Endothelial cell (in vitro differentiated cells): ENCODE data around the gene PAF1. TPM values are rescaled to one million over a fixed set of nuclear protein-coding genes. Genes with fewer than 3 reads are reported as not detected.
A peak's percentile ranks its signal among the peaks of the same experiment; 100 is the strongest.

Experiments
- DNase-seq: peaks from one replicate; pipeline ENCODE4 v3.0.0; 2021; ENCODE audit warnings: low spot score
- H3K27ac Mint-ChIP-seq: one replicate; pipeline ENCODE4 v1.8.0; 2021; ENCODE audit warnings: mixed read lengths, inconsistent platforms; ENCODE audit not compliant: unreplicated experiment
- H3K27me3 Mint-ChIP-seq: one replicate; pipeline ENCODE4 v1.8.0; 2021; ENCODE audit warnings: mild to moderate bottlenecking, moderate library complexity, mixed read lengths, inconsistent platforms; ENCODE audit not compliant: unreplicated experiment
- H3K36me3 Mint-ChIP-seq: one replicate; pipeline ENCODE4 v1.8.0; 2021; ENCODE audit warnings: mild to moderate bottlenecking, low read depth, mixed read lengths, inconsistent platforms; ENCODE audit not compliant: unreplicated experiment
- H3K4me1 Mint-ChIP-seq: one replicate; pipeline ENCODE4 v1.8.0; 2021; ENCODE audit warnings: mild to moderate bottlenecking, mixed read lengths, inconsistent platforms; ENCODE audit not compliant: unreplicated experiment
- H3K4me3 Mint-ChIP-seq: one replicate; pipeline ENCODE4 v1.8.0; 2021; ENCODE audit warnings: mild to moderate bottlenecking, mixed read lengths, inconsistent platforms; ENCODE audit not compliant: unreplicated experiment
- H3K9me3 Mint-ChIP-seq: one replicate; pipeline ENCODE4 v1.8.0; 2021; ENCODE audit warnings: mixed read lengths, inconsistent platforms; ENCODE audit not compliant: unreplicated experiment
- CTCF ChIP-seq: fragments of 200-600 bp; sonication (generic); IDR thresholded peaks from one replicate; pipeline ENCODE4 v1.5.0; 2021; ENCODE audit warnings: antibody characterized with exemption; ENCODE audit not compliant: unreplicated experiment
- total RNA-seq: library from RNA; stranded (reverse); fragmentation: NEBNext Ultra II Directional; extraction: Animal tissue kit (Norgen Biotek cat#: 25700); gene quantifications from one replicate; pipeline ENCODE4 v1.2.1, GENCODE V29; 2021; ENCODE audit not compliant: unreplicated experiment

Gene PAF1
- total RNA-seq, 1 donor from 2014 or later, result 31.7 TPM

- Mint-ChIP-seq H3K9me3 (no peaks in the 10 kb centered on the region), H3K36me3 (peaks cover 4% of the 10 kb centered on the region), H3K4me3 (peak overlapping the region; percentile 95), H3K27me3 (peaks cover 30% of the 10 kb centered on the region), H3K4me1 (peaks cover 32% of the 10 kb centered on the region), H3K27ac (peak overlapping the region; percentile 89)
- no peak for TF ChIP-seq CTCF
- no peak for DNase-seq
Observed at GRCh38 chr19:39405958-39406655, 15.2 kb upstream of the PAF1 start.

- Mint-ChIP-seq H3K9me3 (no peaks in the 10 kb centered on the region), H3K27ac (peak overlapping the region; percentile 89), H3K36me3 (peaks cover 3% of the 10 kb centered on the region), H3K4me1 (peaks cover 29% of the 10 kb centered on the region), H3K27me3 (peaks cover 32% of the 10 kb centered on the region), H3K4me3 (no peak overlapping the region)
- no peak for DNase-seq
- TF ChIP-seq CTCF, result no peak
Observed at GRCh38 chr19:39405261-39405957, 14.5 kb upstream of the PAF1 start.

- peaks cover 24% of the 10 kb centered on the region for H3K4me1 Mint-ChIP-seq
- H3K9me3 Mint-ChIP-seq, result no peaks in the 10 kb centered on the region
- peaks cover 29% of the 10 kb centered on the region for H3K27me3 Mint-ChIP-seq
- peak; percentile 85 for DNase-seq
- peaks cover 3% of the 10 kb centered on the region for H3K36me3 Mint-ChIP-seq
- TF ChIP-seq CTCF, result no peak
- H3K27ac Mint-ChIP-seq, result peak overlapping the region; percentile 96
- peak overlapping the region; percentile 89 for H3K4me3 Mint-ChIP-seq
Observed at GRCh38 chr19:39403331-39404312, 12.7 kb upstream of the PAF1 start.

GRCh38 chr19:39402346-39403300 is 11.7 kb upstream of the PAF1 start:
- H3K9me3 Mint-ChIP-seq, result no peaks in the 10 kb centered on the region
- H3K27ac Mint-ChIP-seq, result peak overlapping the region; percentile 97
- H3K4me1 Mint-ChIP-seq, result peaks cover 26% of the 10 kb centered on the region
- peaks cover 25% of the 10 kb centered on the region for H3K27me3 Mint-ChIP-seq
- peak overlapping the region; percentile 83 for H3K4me3 Mint-ChIP-seq
- DNase-seq, result peak; percentile 81
- TF ChIP-seq CTCF, result no peak
- peaks cover 8% of the 10 kb centered on the region for H3K36me3 Mint-ChIP-seq
